SU-DHL-6 (cell line): ENCODE results near the gene SLC43A3.

ENCODE experiments used
- H2AFZ ChIP-seq: fragments of 200-600 bp; sonication (generic); 2 replicates; pipeline ENCODE4 v1.6.1; 2014; ENCODE audit warnings: low read depth, mild to moderate bottlenecking, moderate library complexity, mixed read lengths, antibody characterized with exemption, low read length; ENCODE audit not compliant: severe bottlenecking
- H3F3A ChIP-seq: fragments of 200-600 bp; shearing (Covaris generic); 2 replicates; pipeline ENCODE4 v1.6.0; 2016; ENCODE audit warnings: antibody characterized with exemption, mild to moderate bottlenecking; ENCODE audit not compliant: insufficient read depth
- H3K27ac ChIP-seq: fragments of 200-600 bp; sonication (generic); 2 replicates; pipeline ENCODE4 v1.5.1; 2016; ENCODE audit warnings: low read depth, mild to moderate bottlenecking, low read length, moderate library complexity, mixed read lengths
- H3K27me3 ChIP-seq: fragments of 200-600 bp; sonication (generic), shearing (Covaris generic); 2 replicates; pipeline ENCODE4 v1.6.0; 2014; ENCODE audit warnings: mild to moderate bottlenecking, low read length
- H3K36me3 ChIP-seq: fragments of 200-600 bp; sonication (generic); 2 replicates; pipeline ENCODE4 v1.6.1; 2014; ENCODE audit warnings: mild to moderate bottlenecking, low read length, mixed read lengths
- H3K4me2 ChIP-seq: fragments of 300-600, 200-600 bp; shearing (Covaris generic), sonication (generic); 2 replicates; pipeline ENCODE4 v1.6.0; 2014; ENCODE audit warnings: low read length, low read depth, mild to moderate bottlenecking; ENCODE audit not compliant: poor library complexity, severe bottlenecking
- H3K4me3 ChIP-seq: fragments of 200-600 bp; sonication (generic); 2 replicates; pipeline ENCODE4 v1.5.1; 2014; ENCODE audit warnings: antibody characterized with exemption, low read length, mild to moderate bottlenecking, mixed read lengths; ENCODE audit not compliant: insufficient read depth, poor library complexity, severe bottlenecking
- H3K79me2 ChIP-seq: fragments of 200-600 bp; sonication (generic); 2 replicates; pipeline ENCODE4 v1.6.1; 2014; ENCODE audit warnings: mild to moderate bottlenecking, low read length, moderate library complexity; ENCODE audit not compliant: insufficient read depth
- H3K9ac ChIP-seq: fragments of 200-600 bp; sonication (generic); 2 replicates; pipeline ENCODE4 v1.7.0; 2014; ENCODE audit warnings: mild to moderate bottlenecking, low read length
- H3K9me2 ChIP-seq: fragments of 200-600 bp; sonication (generic); replicated peaks from 2 replicates; pipeline ENCODE4 v1.6.1; 2014; ENCODE audit warnings: low read length; ENCODE audit not compliant: insufficient read depth
- H3K9me3 ChIP-seq: fragments of 200-600 bp; sonication (generic); 2 replicates; pipeline ENCODE4 v1.6.1; 2014; ENCODE audit warnings: low read length, mixed read lengths; ENCODE audit not compliant: insufficient read depth
- H4K20me1 ChIP-seq: fragments of 200-600 bp; sonication (generic); 2 replicates; pipeline ENCODE4 v1.6.1; 2014; ENCODE audit warnings: low read depth, mild to moderate bottlenecking, antibody characterized with exemption, low read length, moderate library complexity, mixed read lengths
- EZH2phosphoT487 ChIP-seq: fragments of 200-600 bp; sonication (generic), shearing (Covaris generic); conservative IDR thresholded peaks from 2 replicates; pipeline ENCODE4 v1.6.1; 2018; ENCODE audit warnings: mild to moderate bottlenecking, antibody characterized with exemption, low read length, moderate library complexity, mixed read lengths
- TF ChIP-seq, protein P1 (sequence below): fragments of 200-600 bp; sonication (generic); IDR thresholded peaks from one replicate; pipeline ENCODE4 v1.5.1; 2017; ENCODE audit warnings: antibody characterized with exemption, mild to moderate bottlenecking, low read length, moderate library complexity; ENCODE audit not compliant: insufficient read depth, poor library complexity, severe bottlenecking

Gene SLC43A3

DNA sequence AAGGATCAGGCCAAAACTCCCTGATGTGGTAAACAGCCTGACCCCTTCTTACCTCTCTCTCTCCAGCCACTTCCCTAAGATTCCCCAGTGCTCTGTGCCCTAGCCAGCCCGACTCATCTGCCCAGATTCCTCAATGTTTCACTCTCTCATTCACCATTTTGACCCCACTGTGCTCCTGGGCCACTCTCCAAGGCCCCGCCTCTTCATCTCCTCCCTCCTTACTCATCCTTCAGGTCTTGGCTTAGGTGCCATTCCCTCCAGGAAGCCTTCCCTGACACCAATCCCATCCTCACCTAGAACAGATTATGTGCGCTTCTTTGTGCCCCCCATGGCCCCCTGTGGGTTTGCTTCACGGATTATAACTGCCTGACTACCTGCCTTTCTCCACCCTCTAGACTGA is 13.2 kb downstream of the SLC43A3 start:
- H2AFZ ChIP-seq: no peak overlapping the region
- no peaks in the 10 kb centered on the region for H3K9me2 ChIP-seq
- H3K27me3 ChIP-seq: no peaks in the 10 kb centered on the region
- H3K4me2 ChIP-seq: no peak overlapping the region
- peaks cover 64% of the 10 kb centered on the region; the same call in 1 of the 2 replicates for H3K36me3 ChIP-seq
- no peak overlapping the region for H3K9ac ChIP-seq
- no peaks in the 10 kb centered on the region; the same call in 1 of the 2 replicates for H3F3A ChIP-seq
- no peaks in the 10 kb centered on the region for H3K9me3 ChIP-seq
- no peaks in the 10 kb centered on the region for H3K79me2 ChIP-seq
- H3K4me3 ChIP-seq: no peak overlapping the region
- H4K20me1 ChIP-seq: no peaks in the 10 kb centered on the region; the same call in 1 of the 2 replicates
- TF ChIP-seq, protein P1, sequence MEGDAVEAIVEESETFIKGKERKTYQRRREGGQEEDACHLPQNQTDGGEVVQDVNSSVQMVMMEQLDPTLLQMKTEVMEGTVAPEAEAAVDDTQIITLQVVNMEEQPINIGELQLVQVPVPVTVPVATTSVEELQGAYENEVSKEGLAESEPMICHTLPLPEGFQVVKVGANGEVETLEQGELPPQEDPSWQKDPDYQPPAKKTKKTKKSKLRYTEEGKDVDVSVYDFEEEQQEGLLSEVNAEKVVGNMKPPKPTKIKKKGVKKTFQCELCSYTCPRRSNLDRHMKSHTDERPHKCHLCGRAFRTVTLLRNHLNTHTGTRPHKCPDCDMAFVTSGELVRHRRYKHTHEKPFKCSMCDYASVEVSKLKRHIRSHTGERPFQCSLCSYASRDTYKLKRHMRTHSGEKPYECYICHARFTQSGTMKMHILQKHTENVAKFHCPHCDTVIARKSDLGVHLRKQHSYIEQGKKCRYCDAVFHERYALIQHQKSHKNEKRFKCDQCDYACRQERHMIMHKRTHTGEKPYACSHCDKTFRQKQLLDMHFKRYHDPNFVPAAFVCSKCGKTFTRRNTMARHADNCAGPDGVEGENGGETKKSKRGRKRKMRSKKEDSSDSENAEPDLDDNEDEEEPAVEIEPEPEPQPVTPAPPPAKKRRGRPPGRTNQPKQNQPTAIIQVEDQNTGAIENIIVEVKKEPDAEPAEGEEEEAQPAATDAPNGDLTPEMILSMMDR: no peak
- TF ChIP-seq EZH2phosphoT487: no peak
- no peak overlapping the region for H3K27ac ChIP-seq

DNA sequence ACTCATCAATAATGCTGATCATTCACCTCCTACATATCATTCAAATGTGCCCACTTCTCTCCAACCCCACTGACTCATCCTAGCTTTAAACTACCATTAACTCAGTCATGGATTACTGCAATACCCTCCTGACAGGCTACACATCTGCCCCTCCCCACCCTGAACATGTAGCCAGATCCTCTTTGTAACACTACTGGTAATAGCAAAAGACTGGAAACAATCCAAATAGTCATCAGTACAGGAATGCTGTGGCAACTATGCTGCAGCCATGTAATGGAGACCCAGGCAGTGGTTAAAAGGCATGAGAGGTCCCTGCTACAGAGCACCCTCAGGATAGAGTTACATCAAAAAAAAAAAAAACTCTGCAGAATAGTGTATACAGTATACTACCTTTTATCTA is 16.6 kb downstream of the SLC43A3 start:
- H3K4me2 ChIP-seq: no peak overlapping the region
- H3K9ac ChIP-seq: no peak overlapping the region
- H3K9me2 ChIP-seq: no peaks in the 10 kb centered on the region
- no peak overlapping the region for H3K4me3 ChIP-seq
- no peak overlapping the region for H2AFZ ChIP-seq
- no peaks in the 10 kb centered on the region for H3K27me3 ChIP-seq
- peaks cover 39% of the 10 kb centered on the region for H3K36me3 ChIP-seq
- H3F3A ChIP-seq: no peaks in the 10 kb centered on the region; the same call in 1 of the 2 replicates
- no peaks in the 10 kb centered on the region for H3K9me3 ChIP-seq
- no peak overlapping the region for H3K27ac ChIP-seq
- H3K79me2 ChIP-seq: no peaks in the 10 kb centered on the region
- TF ChIP-seq, protein P1: no peak
- TF ChIP-seq EZH2phosphoT487: no peak
- no peaks in the 10 kb centered on the region; the same call in 1 of the 2 replicates for H4K20me1 ChIP-seq

DNA sequence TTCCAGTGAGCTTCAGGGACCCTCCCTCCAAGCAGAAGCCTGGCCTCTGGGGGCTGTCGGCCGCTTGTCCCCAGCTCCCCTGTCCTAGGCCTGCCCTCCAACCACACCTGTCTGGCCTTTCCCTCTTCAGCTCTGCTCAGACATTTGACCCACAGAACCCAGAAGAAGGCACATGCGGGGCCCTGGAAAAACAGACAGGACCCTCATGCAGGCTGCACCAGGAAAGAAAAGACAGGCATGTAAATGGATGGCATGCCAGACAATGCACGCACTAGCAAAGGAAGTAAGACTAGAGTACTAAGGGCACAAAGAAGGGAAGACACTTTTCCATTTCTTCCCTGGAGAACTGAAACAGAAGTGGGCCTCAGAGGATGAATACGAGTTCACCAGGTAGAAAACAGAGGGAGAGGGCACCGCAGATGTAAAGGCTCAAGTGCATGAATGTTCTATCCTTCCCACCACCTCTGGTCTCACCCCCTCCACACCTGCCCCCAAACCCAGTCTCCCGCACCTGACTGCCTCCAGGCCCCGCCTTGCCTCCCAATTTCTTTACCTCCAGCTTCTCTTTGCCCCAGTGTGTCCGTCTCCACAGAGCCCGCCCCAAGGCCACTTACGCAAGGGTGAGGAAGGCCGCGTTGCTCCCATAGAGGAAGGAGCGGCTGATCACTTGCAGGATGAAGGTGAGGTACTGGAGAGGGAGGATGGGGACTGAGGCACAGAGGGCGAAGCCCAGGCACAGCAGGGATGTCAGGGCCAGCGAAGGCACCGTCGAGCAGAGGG is 17.4 kb downstream of the SLC43A3 start:
- no peak overlapping the region for H3K4me3 ChIP-seq
- no peak overlapping the region for H3K27ac ChIP-seq
- TF ChIP-seq, protein P1: no peak
- TF ChIP-seq EZH2phosphoT487: no peak
- no peak overlapping the region for H3K4me2 ChIP-seq
- no peaks in the 10 kb centered on the region for H3K79me2 ChIP-seq
- no peaks in the 10 kb centered on the region for H3K9me2 ChIP-seq
- H3K9me3 ChIP-seq: no peaks in the 10 kb centered on the region
- no peaks in the 10 kb centered on the region; the same call in 1 of the 2 replicates for H3F3A ChIP-seq
- no peak overlapping the region for H3K9ac ChIP-seq
- peaks cover 38% of the 10 kb centered on the region for H3K36me3 ChIP-seq
- H2AFZ ChIP-seq: no peak overlapping the region
- H3K27me3 ChIP-seq: no peaks in the 10 kb centered on the region
- no peaks in the 10 kb centered on the region; the same call in 1 of the 2 replicates for H4K20me1 ChIP-seq
